K562 (cell line): ENCODE results near the gene NR2F6. TPM values are rescaled to one million over a fixed set of nuclear protein-coding genes. Genes with fewer than 3 reads are reported as not detected.
A peak's percentile ranks its signal among the peaks of the same experiment; 100 is the strongest.

Experiments used
- ATAC-seq: fragments of 200-7000 bp; cut with Tn5 transposase; 3 replicates; pipeline ENCODE4 v1.9.1; 2020; ENCODE audit warnings: moderate library complexity
- BruUV-seq: library from RNA; stranded (reverse); fragments of 400-500 nt; replicated peaks from 2 replicates; lab custom pipeline; 2021; lab: Mats Ljungman, UMichigan
- CTCF ChIA-PET: fragments of 300-600 bp; formaldehyde crosslinking; extraction: SDS; loops from one replicate; lab custom pipeline; 2021; ENCODE audit warnings: low intra/inter-chr PET ratio; lab: Yijun Ruan, JAX
- POLR2A ChIA-PET: fragments of 300-600, 350-650 bp; sonication (Branson Sonifier 250); formaldehyde crosslinking; extraction: SDS; loops from one replicate; lab custom pipeline; 2021; ENCODE audit warnings: antibody characterized with exemption, inconsistent platforms; lab: Yijun Ruan, JAX
- DNase-seq, 4 experiments: peaks; one replicate each; pipeline versions ENCODE4 v3.0.0 to v3.0.0-alpha.2; 2011 to 2018; ENCODE audit warnings: low spot score in 3 of 4, mixed read lengths in 3 of 4; ENCODE audit errors: extremely low read depth in 1 of 4
- FAIRE-seq: peaks from 2 replicates; lab custom pipeline; 2011; peaks lifted over from hg19 to GRCh38; lab: Jason Lieb, UNC
- H2AFZ ChIP-seq: 2 replicates; pipeline ENCODE4 v1.6.0; 2011; ENCODE audit warnings: low read depth, low read length, control low read depth, inconsistent platforms
- H3K27ac ChIP-seq: fragments of 200-600 bp; 3 replicates; pipeline ENCODE4 v1.8.0; 2011; ENCODE audit warnings: low read depth, mild to moderate bottlenecking, control low read depth, inconsistent platforms, low read length, moderate library complexity, mixed read lengths; ENCODE audit errors: extremely low read depth
- H3K27me3 ChIP-seq, 2 experiments: fragments of 300-600 bp in 1 of 2; 2 replicates in 1 of 2; 3 replicates in 1 of 2; pipeline versions ENCODE4 v1.6.0 to v1.8.0; 2011; ENCODE audit warnings: inconsistent platforms in 2 of 2, low read length in 2 of 2, mild to moderate bottlenecking in 1 of 2, mixed read lengths in 1 of 2, moderate library complexity in 1 of 2; ENCODE audit not compliant: control insufficient read depth in 2 of 2, insufficient read depth in 2 of 2
- H3K36me3 ChIP-seq: fragments of 300-600 bp; 3 replicates; pipeline ENCODE4 v1.8.0; 2011; ENCODE audit warnings: mild to moderate bottlenecking, low read length, inconsistent platforms; ENCODE audit not compliant: control insufficient read depth, insufficient read depth
- H3K4me1 ChIP-seq, 2 experiments: fragments of 200-600 bp in 1 of 2; replicated peaks in 1 of 2; 2 replicates in 1 of 2; 3 replicates in 1 of 2; pipeline versions ENCODE4 v1.5.1 to v1.8.0; 2011; ENCODE audit warnings: inconsistent platforms in 2 of 2, low read length in 2 of 2, mild to moderate bottlenecking in 1 of 2, mixed read lengths in 1 of 2, moderate library complexity in 1 of 2; ENCODE audit not compliant: control insufficient read depth in 2 of 2, insufficient read depth in 2 of 2
- H3K4me2 ChIP-seq: 2 replicates; pipeline ENCODE4 v1.6.1; 2011; ENCODE audit warnings: low read length, control low read depth, inconsistent platforms, mixed read lengths; ENCODE audit not compliant: insufficient read depth
- H3K4me3 ChIP-seq: fragments of 200-600 bp; sonication (generic), shearing (Covaris generic); 2 replicates; pipeline ENCODE4 v1.5.1; 2016; ENCODE audit warnings: control low read depth, inconsistent platforms
- H3K79me2 ChIP-seq: fragments of 200-600 bp; 3 replicates; pipeline ENCODE4 v1.8.0; 2011; ENCODE audit warnings: low read length, inconsistent platforms; ENCODE audit not compliant: control insufficient read depth, insufficient read depth
- H3K9ac ChIP-seq, 2 experiments: 2 replicates each; pipeline versions ENCODE4 v1.6.0 to v1.6.1; 2011; ENCODE audit warnings: low read depth in 2 of 2, low read length in 2 of 2, control low read depth in 1 of 2, inconsistent platforms in 1 of 2, mild to moderate bottlenecking in 1 of 2, mixed read lengths in 1 of 2; ENCODE audit not compliant: insufficient read depth in 1 of 2
- H3K9me1 ChIP-seq: one replicate; pipeline ENCODE4 v1.6.0; 2011; ENCODE audit warnings: inconsistent platforms, mild to moderate bottlenecking, low read length, moderate library complexity; ENCODE audit not compliant: control insufficient read depth, insufficient read depth
- H3K9me3 ChIP-seq: replicated peaks from 2 replicates; pipeline ENCODE4 v1.5.1; 2011; ENCODE audit warnings: low read depth, low read length, inconsistent platforms; ENCODE audit not compliant: control insufficient read depth, insufficient read depth
- H4K20me1 ChIP-seq: replicated peaks from 2 replicates; pipeline ENCODE4 v1.6.1; 2011; ENCODE audit warnings: low read length, inconsistent platforms, mixed read lengths; ENCODE audit not compliant: control insufficient read depth, insufficient read depth
- CHD4 ChIP-seq: fragments of 200-600 bp; sonication (generic); IDR thresholded peaks from 3 replicates; pipeline ENCODE4 v1.6.1; 2012; ENCODE audit warnings: low read depth, mild to moderate bottlenecking, mixed read lengths, low read length, inconsistent platforms; ENCODE audit not compliant: insufficient read depth, insufficient replicate concordance, poor library complexity, severe bottlenecking
- EZH2 ChIP-seq: IDR thresholded peaks from 2 replicates; pipeline ENCODE4 v1.6.1; 2012; ENCODE audit warnings: low read depth, mild to moderate bottlenecking, inconsistent platforms, low read length, borderline replicate concordance
- HCFC1 ChIP-seq: IDR thresholded peaks from 2 replicates; pipeline ENCODE4 v1.6.1; 2012; ENCODE audit warnings: low read depth, low read length, improper control_type of control experiment
- HMG20A ChIP-seq: fragments of 450-650 bp; formaldehyde crosslinking; conservative IDR thresholded peaks from 2 replicates; pipeline ENCODE4 v1.4.0; 2020; ENCODE audit warnings: mild to moderate bottlenecking, mixed read lengths
- MTA3 ChIP-seq: fragments of 450-650 bp; formaldehyde crosslinking; IDR thresholded peaks from 2 replicates; pipeline ENCODE4 v1.6.1; 2017; ENCODE audit warnings: mild to moderate bottlenecking, borderline replicate concordance
- NCOA1 ChIP-seq: fragments of 450-650 bp; IDR thresholded peaks from 2 replicates; pipeline ENCODE4 v1.6.1; 2016; ENCODE audit warnings: low read depth
- NFE2 ChIP-seq: IDR thresholded peaks from 2 replicates; pipeline ENCODE4 v1.6.1; 2014; ENCODE audit warnings: antibody characterized with exemption, low read depth
- NFXL1 ChIP-seq: fragments of 450-650 bp; formaldehyde crosslinking; IDR thresholded peaks from 2 replicates; pipeline ENCODE4 v1.4.0; 2021; ENCODE audit warnings: mild to moderate bottlenecking
- PML ChIP-seq: IDR thresholded peaks from 2 replicates; pipeline ENCODE4 v1.6.1; 2012; ENCODE audit warnings: low read length, inconsistent platforms
- SOX6 ChIP-seq: fragments of 450-650 bp; IDR thresholded peaks from 2 replicates; pipeline ENCODE4 v1.6.1; 2014; ENCODE audit warnings: mild to moderate bottlenecking
- SP1 ChIP-seq: sonication (generic); formaldehyde crosslinking; IDR thresholded peaks from 2 replicates; pipeline ENCODE4 v1.8.1; 2022; ENCODE audit warnings: mild to moderate bottlenecking, missing genetic modification reagents
- SRF ChIP-seq, 2 experiments: fragments of 250-450, 450-650 bp in 1 of 2; sonication (Bioruptor Pico) in 1 of 2; sonication (generic) in 1 of 2; formaldehyde crosslinking; IDR thresholded peaks; 2 replicates each; pipeline versions ENCODE4 v1.5.0 to v1.5.1; 2020 to 2022; ENCODE audit warnings: mild to moderate bottlenecking in 1 of 2, missing genetic modification reagents in 1 of 2
- STAT5B ChIP-seq: fragments of 250-450 bp; sonication (Bioruptor Pico); IDR thresholded peaks from 2 replicates; pipeline ENCODE4 v1.8.0; 2021; ENCODE audit warnings: mild to moderate bottlenecking, inconsistent platforms
- ZBED1 ChIP-seq: IDR thresholded peaks from 2 replicates; pipeline ENCODE4 v1.6.1; 2014
- ZNF146 ChIP-seq: IDR thresholded peaks from one replicate; pipeline ENCODE4 v1.6.1; 2018; ENCODE audit warnings: missing compliant biosample characterization; ENCODE audit not compliant: unreplicated experiment
- ZNF408 ChIP-seq: fragments of 250-450 bp; sonication (Bioruptor Pico); IDR thresholded peaks from 2 replicates; pipeline ENCODE4 v1.4.0; 2020; ENCODE audit warnings: low read depth, mild to moderate bottlenecking, moderate library complexity
- ZNF431 ChIP-seq: sonication (generic); formaldehyde crosslinking; IDR thresholded peaks from 2 replicates; pipeline ENCODE4 v1.8.0; 2022; ENCODE audit warnings: mild to moderate bottlenecking, missing genetic modification reagents
- ZNF57 ChIP-seq: fragments of 450-650 bp; formaldehyde crosslinking; IDR thresholded peaks from 2 replicates; pipeline ENCODE4 v1.4.0; 2020; ENCODE audit warnings: mild to moderate bottlenecking, moderate library complexity
- ZNF695 ChIP-seq: fragments of 450-650 bp; formaldehyde crosslinking; IDR thresholded peaks from 2 replicates; pipeline ENCODE4 v1.4.0; 2020; ENCODE audit warnings: mild to moderate bottlenecking, moderate library complexity
- WGBS: fragments of 100-300 bp; shearing (Covaris generic); methylation state at CpG from one replicate; pipeline ENCODE4 v1.1.6; 2016; ENCODE audit warnings: low coverage, mixed read lengths; ENCODE audit not compliant: insufficient coverage; ENCODE audit errors: missing lambda C conversion rate; 5-methylcytosine and 5-hydroxymethylcytosine counted together
- in situ Hi-C: fragments of 300-500 bp; cut with MboI; formaldehyde crosslinking; loops from 4 replicates; pipeline ENCODE4 v1.15.0; 2018; ENCODE audit warnings: inconsistent platforms, mixed read lengths
- intact Hi-C: fragments of 100-400 bp; cut with micrococcal nuclease; formaldehyde crosslinking; loops from 2 replicates; pipeline ENCODE4 v1.14.2; 2022
- polyA plus RNA-seq, 8 experiments: library from polyadenylated mRNA; depleted of rRNA in 4 of 8; stranded (reverse) in 5 of 8; unstranded in 3 of 8; fragments of >200 nt; fragmentation: Nextera tagmentation in 2 of 8; fragmentation: Illumina TruSeq in 1 of 8; extraction: Ambion mirVana in 2 of 8; extraction: Trizol in 1 of 8; gene quantifications; 2 replicates each; pipeline versions ENCODE4 v1.2.1 to v1.2.3, GENCODE V29; 2011 to 2014; ENCODE audit warnings: inconsistent platforms in 1 of 8, missing spikeins in 1 of 8
- total RNA-seq, 7 experiments: library from RNA; depleted of rRNA in 6 of 7; stranded (reverse); fragments of >200 nt in 6 of 7; fragmentation: Illumina TruSeq in 2 of 7; extraction: Trizol in 2 of 7; gene quantifications; 2 replicates each; pipeline versions ENCODE4 v1.2.1 to v1.2.3, GENCODE V29; 2011 to 2021; ENCODE audit warnings: low replicate concordance in 1 of 7
- TF ChIP-seq, protein P1 (sequence below): fragments of 200-800 bp; sonication (Bioruptor generic); IDR thresholded peaks from 2 replicates; pipeline ENCODE4 v1.6.1; 2017; ENCODE audit warnings: missing genetic modification characterization, missing compliant biosample characterization
- TF ChIP-seq, protein P2 (sequence below): fragments of 450-650 bp; IDR thresholded peaks from 2 replicates; pipeline ENCODE4 v1.6.1; 2016; ENCODE audit warnings: borderline replicate concordance

Gene NR2F6
- total and polyA plus RNA-seq, 9 of the 15 experiments (the other 6 are each of a cell fraction or from before 2014, with no cell fraction given): 0.76 to 97.5 (median 18.8) TPM

DNA sequence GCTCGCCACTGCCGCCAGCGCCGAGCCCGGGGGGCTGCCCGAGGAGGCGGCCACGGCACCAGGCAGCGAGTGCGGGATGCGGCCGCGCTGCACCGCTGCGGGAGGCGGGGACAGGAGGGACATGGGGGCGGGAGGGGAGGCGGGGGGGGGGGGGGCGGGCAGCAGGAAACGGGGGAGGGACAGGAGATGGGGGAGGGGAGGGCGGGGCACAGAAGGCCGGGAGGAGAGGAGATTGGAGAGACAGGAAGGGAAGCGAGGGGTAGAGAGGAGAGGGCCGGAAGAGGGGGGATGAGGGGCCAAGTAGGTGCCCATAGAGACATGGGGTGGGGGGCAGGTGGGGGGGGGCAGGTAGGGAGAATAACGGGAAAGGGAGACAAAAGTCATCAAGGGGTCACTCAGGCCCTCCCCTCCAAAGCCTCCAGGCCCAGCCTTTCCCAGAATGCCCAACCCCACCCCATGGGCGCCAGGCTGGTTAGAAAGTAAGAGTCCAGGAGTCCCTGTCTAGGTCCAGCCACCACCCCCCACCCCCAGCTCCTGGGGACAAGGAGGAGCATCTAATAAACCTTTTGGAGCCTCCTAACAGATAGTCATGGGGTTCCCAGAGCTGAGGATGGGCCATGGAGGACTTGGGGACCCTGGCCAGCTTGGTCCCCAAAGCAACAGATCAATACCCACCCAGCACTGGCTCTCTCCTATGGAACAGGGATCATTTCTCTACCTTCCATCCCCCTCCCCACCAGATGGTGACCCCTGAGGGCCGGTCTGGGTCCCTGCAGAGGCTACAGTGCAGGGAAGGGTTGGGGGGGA is 9.5 kb downstream of the NR2F6 start:
- no peaks in the 10 kb centered on the region for H3K9me3 ChIP-seq
- H2AFZ ChIP-seq: peak overlapping the region; percentile 76
- POLR2A ChIA-PET: interaction anchor here (0.6 to 11.3 kb wide), 11 partner anchors 10 to 177 kb away, joined by 3 to 129 read pairs (median 4); partner anchors contain the start of genes OCEL1 and USE1
- BruUV-seq: no TSS peak
- DNase-seq (peak; percentile 85 to 90 (median 87)), ATAC-seq (peak; percentile 67), FAIRE-seq (no peak)
- H3K27me3 ChIP-seq: no peaks in the 10 kb centered on the region
- 73% methylated on average over 1 of the region's 27 CpGs for WGBS
- peaks cover 62% of the 10 kb centered on the region for H3K79me2 ChIP-seq
- H3K4me1 ChIP-seq: peaks cover 18 to 49% of the 10 kb centered on the region in 2 experiments
- intact Hi-C loops: loop anchor here (1.0 kb wide), 1 partner anchor 9 kb away; no protein-coding TSS in a partner anchor
- H4K20me1 ChIP-seq: peaks cover 7% of the 10 kb centered on the region; the same call in 1 of the 2 replicates
- H3K27ac ChIP-seq: peak overlapping the region; percentile 87
- in situ Hi-C loops: no loop called here
- H3K4me3 ChIP-seq: peak overlapping the region; percentile 77
- CTCF ChIA-PET: no interaction called here
- H3K9me1 ChIP-seq: no peaks in the 10 kb centered on the region
- peak overlapping the region; percentile 82 to 92 for H3K9ac ChIP-seq
- peaks cover 69% of the 10 kb centered on the region; the same call in 2 of the 3 replicates for H3K36me3 ChIP-seq
- peak overlapping the region; percentile 98 for H3K4me2 ChIP-seq
- no peak for TF ChIP-seq HCFC1
- TF ChIP-seq CHD4: no peak
- TF ChIP-seq HMG20A (CRISPR knock-in tag): no peak
- no peak for TF ChIP-seq ZNF431 (CRISPR knock-in tag)
- no peak for TF ChIP-seq ZNF146 (CRISPR knock-in tag)
- TF ChIP-seq NCOA1: no peak
- no peak for TF ChIP-seq EZH2
- TF ChIP-seq MTA3: no peak
- TF ChIP-seq ZNF57: no peak
- TF ChIP-seq, protein P1, sequence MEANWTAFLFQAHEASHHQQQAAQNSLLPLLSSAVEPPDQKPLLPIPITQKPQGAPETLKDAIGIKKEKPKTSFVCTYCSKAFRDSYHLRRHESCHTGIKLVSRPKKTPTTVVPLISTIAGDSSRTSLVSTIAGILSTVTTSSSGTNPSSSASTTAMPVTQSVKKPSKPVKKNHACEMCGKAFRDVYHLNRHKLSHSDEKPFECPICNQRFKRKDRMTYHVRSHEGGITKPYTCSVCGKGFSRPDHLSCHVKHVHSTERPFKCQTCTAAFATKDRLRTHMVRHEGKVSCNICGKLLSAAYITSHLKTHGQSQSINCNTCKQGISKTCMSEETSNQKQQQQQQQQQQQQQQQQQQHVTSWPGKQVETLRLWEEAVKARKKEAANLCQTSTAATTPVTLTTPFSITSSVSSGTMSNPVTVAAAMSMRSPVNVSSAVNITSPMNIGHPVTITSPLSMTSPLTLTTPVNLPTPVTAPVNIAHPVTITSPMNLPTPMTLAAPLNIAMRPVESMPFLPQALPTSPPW (CRISPR knock-in tag): peak; percentile 96
- no peak for TF ChIP-seq STAT5B (CRISPR knock-in tag)
- no peak for TF ChIP-seq SOX6
- TF ChIP-seq SP1: no peak
- TF ChIP-seq SRF (CRISPR knock-in tag; IDR thresholded peaks at IDR 0.05): no peak
- TF ChIP-seq ZNF695 (CRISPR knock-in tag): no peak
- no peak for TF ChIP-seq NFE2
- TF ChIP-seq, protein P2, sequence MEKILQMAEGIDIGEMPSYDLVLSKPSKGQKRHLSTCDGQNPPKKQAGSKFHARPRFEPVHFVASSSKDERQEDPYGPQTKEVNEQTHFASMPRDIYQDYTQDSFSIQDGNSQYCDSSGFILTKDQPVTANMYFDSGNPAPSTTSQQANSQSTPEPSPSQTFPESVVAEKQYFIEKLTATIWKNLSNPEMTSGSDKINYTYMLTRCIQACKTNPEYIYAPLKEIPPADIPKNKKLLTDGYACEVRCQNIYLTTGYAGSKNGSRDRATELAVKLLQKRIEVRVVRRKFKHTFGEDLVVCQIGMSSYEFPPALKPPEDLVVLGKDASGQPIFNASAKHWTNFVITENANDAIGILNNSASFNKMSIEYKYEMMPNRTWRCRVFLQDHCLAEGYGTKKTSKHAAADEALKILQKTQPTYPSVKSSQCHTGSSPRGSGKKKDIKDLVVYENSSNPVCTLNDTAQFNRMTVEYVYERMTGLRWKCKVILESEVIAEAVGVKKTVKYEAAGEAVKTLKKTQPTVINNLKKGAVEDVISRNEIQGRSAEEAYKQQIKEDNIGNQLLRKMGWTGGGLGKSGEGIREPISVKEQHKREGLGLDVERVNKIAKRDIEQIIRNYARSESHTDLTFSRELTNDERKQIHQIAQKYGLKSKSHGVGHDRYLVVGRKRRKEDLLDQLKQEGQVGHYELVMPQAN: no peak
- no peak for TF ChIP-seq PML
- no peak for TF ChIP-seq NFXL1 (CRISPR knock-in tag)
- no peak for TF ChIP-seq ZNF408 (CRISPR knock-in tag)
- no peak for TF ChIP-seq ZBED1
